GM12878 (cell line): ENCODE measurements around the gene ITGA7. TPM values are rescaled to one million over a fixed set of nuclear protein-coding genes. Genes with fewer than 3 reads are reported as not detected.

ENCODE experiments used
- ATAC-seq: fragments of 200-7000 bp; cut with Tn5 transposase; 3 replicates; pipeline ENCODE4 v1.9.1; 2020; ENCODE audit warnings: mild to moderate bottlenecking, moderate library complexity
- BruUV-seq: library from RNA; stranded (reverse); fragments of 400-500 nt; replicated peaks from 2 replicates; lab custom pipeline; 2021; lab: Mats Ljungman, UMichigan
- CTCF ChIA-PET: fragments of 300-600 bp; sonication (Branson Sonifier 250); formaldehyde crosslinking; extraction: SDS; loops from one replicate; lab custom pipeline; 2021; ENCODE audit warnings: inconsistent platforms; lab: Yijun Ruan, JAX
- POLR2A ChIA-PET: fragments of 350-600 bp; formaldehyde crosslinking; extraction: SDS; loops from one replicate; lab custom pipeline; 2021; ENCODE audit warnings: inconsistent platforms; lab: Charles Lee
- RAD21 ChIA-PET: fragments of 300-600 bp; sonication (Branson Sonifier 250); formaldehyde crosslinking; loops from one replicate; lab custom pipeline; 2023; ENCODE audit warnings: antibody characterized with exemption; ENCODE audit not compliant: unreplicated experiment; lab: Charles Lee
- SMC1A ChIA-PET: fragments of 300-600 bp; sonication (Branson Sonifier 250); formaldehyde crosslinking; loops from one replicate; lab custom pipeline; 2023; ENCODE audit not compliant: unreplicated experiment, uncharacterized antibody; lab: Charles Lee
- DNase-seq: peaks from one replicate; pipeline ENCODE4 v3.0.0-alpha.2; 2011; ENCODE audit warnings: low read depth, low spot score
- FAIRE-seq: peaks from 3 replicates; lab custom pipeline; 2011; peaks lifted over from hg19 to GRCh38; lab: Jason Lieb, UNC
- H2AFZ ChIP-seq: 2 replicates; pipeline ENCODE4 v1.6.0; 2011; ENCODE audit warnings: low read depth, low read length, control low read depth; ENCODE audit not compliant: control insufficient read depth
- H3K27ac ChIP-seq: 2 replicates; pipeline ENCODE4 v1.5.1; 2011; ENCODE audit warnings: control low read depth; ENCODE audit not compliant: control insufficient read depth, insufficient read depth
- H3K27me3 ChIP-seq, 2 experiments: replicated peaks in 1 of 2; 2 replicates each; pipeline versions ENCODE4 v1.6.0 to v1.6.1; 2011; ENCODE audit warnings: low read length in 1 of 2; ENCODE audit not compliant: control insufficient read depth in 2 of 2, insufficient read depth in 2 of 2
- H3K36me3 ChIP-seq, 2 experiments: 2 replicates each; pipeline ENCODE4 v1.5.1; 2011; ENCODE audit warnings: low read length in 1 of 2; ENCODE audit not compliant: control insufficient read depth in 2 of 2, insufficient read depth in 2 of 2
- H3K4me1 ChIP-seq: 2 replicates; pipeline ENCODE4 v1.6.1; 2011; ENCODE audit warnings: mild to moderate bottlenecking, low read length, moderate library complexity, mixed read lengths; ENCODE audit not compliant: control insufficient read depth, insufficient read depth
- H3K4me2 ChIP-seq: 2 replicates; pipeline ENCODE4 v1.6.0; 2011; ENCODE audit warnings: control low read depth; ENCODE audit not compliant: control insufficient read depth, insufficient read depth
- H3K4me3 ChIP-seq: fragments of 200-600 bp; sonication (generic); 2 replicates; pipeline ENCODE4 v1.5.1; 2016
- H3K79me2 ChIP-seq: 2 replicates; pipeline ENCODE4 v1.6.0; 2011; ENCODE audit warnings: low read length; ENCODE audit not compliant: control insufficient read depth, insufficient read depth
- H3K9ac ChIP-seq: 2 replicates; pipeline ENCODE4 v1.8.0; 2011; ENCODE audit warnings: low read length, control low read depth, mixed read lengths; ENCODE audit not compliant: control insufficient read depth, insufficient read depth
- H3K9me3 ChIP-seq: replicated peaks from 3 replicates; pipeline ENCODE4 v1.5.1; 2011; ENCODE audit warnings: mild to moderate bottlenecking, low read length; ENCODE audit not compliant: control insufficient read depth, insufficient read depth
- H4K20me1 ChIP-seq: 2 replicates; pipeline ENCODE4 v1.6.0; 2011; ENCODE audit not compliant: control insufficient read depth, insufficient read depth
- ATF7 ChIP-seq: fragments of 450-650 bp; IDR thresholded peaks from 2 replicates; pipeline ENCODE4 v1.6.1; 2016; ENCODE audit warnings: low read depth, mild to moderate bottlenecking
- ETV6 ChIP-seq, 2 experiments: fragments of 450-650 bp in 1 of 2; IDR thresholded peaks in 1 of 2; conservative IDR thresholded peaks in 1 of 2; 2 replicates each; pipeline ENCODE4 v1.6.1; 2014; ENCODE audit warnings: antibody characterized with exemption in 1 of 2, borderline replicate concordance in 1 of 2, low read depth in 1 of 2, mild to moderate bottlenecking in 1 of 2, moderate library complexity in 1 of 2
- EZH2 ChIP-seq: IDR thresholded peaks from 2 replicates; pipeline ENCODE4 v1.6.1; 2012; ENCODE audit warnings: low read depth, mild to moderate bottlenecking, control low read depth, inconsistent platforms, low read length, borderline replicate concordance; ENCODE audit not compliant: control insufficient read depth
- FOXK2 ChIP-seq: fragments of 450-650 bp; IDR thresholded peaks from 2 replicates; pipeline ENCODE4 v1.6.1; 2017; ENCODE audit warnings: mild to moderate bottlenecking, moderate library complexity
- PML ChIP-seq: IDR thresholded peaks from 2 replicates; pipeline ENCODE4 v1.6.1; 2012; ENCODE audit warnings: low read length, inconsistent platforms
- YY1 ChIP-seq: IDR thresholded peaks from 2 replicates; pipeline ENCODE4 v1.6.1; 2011; ENCODE audit warnings: low read depth, mild to moderate bottlenecking, low read length
- ZNF24 ChIP-seq: fragments of 450-650 bp; IDR thresholded peaks from 2 replicates; pipeline ENCODE4 v1.6.1; 2017; ENCODE audit warnings: antibody characterized with exemption, mild to moderate bottlenecking
- ZNF622 ChIP-seq: fragments of 450-650 bp; IDR thresholded peaks from 2 replicates; pipeline ENCODE4 v1.6.1; 2017; ENCODE audit warnings: mild to moderate bottlenecking, inconsistent platforms
- WGBS: methylation state at CpG from one replicate; pipeline ENCODE4 v1.1.6; 2016; ENCODE audit warnings: low lambda C conversion rate; ENCODE audit not compliant: insufficient replicate concordance, insufficient coverage; ENCODE audit errors: missing lambda C conversion rate; 5-methylcytosine and 5-hydroxymethylcytosine counted together
- in situ Hi-C: fragments of 300-500 bp; cut with MboI; formaldehyde crosslinking; loops from 9 replicates; pipeline ENCODE4 v1.14.3; 2018; ENCODE audit warnings: mixed read lengths
- intact Hi-C: fragments of 100-400 bp; cut with micrococcal nuclease; formaldehyde crosslinking; loops from one replicate; pipeline ENCODE4 v1.14.2; 2022; ENCODE audit not compliant: unreplicated experiment
- polyA plus RNA-seq, 11 experiments: library from polyadenylated mRNA; depleted of rRNA in 4 of 11; unstranded in 6 of 11; stranded (reverse) in 5 of 11; fragments of >200 nt; fragmentation: Nextera tagmentation in 4 of 11; fragmentation: Illumina TruSeq in 1 of 11; extraction: Ambion mirVana in 4 of 11; extraction: Trizol in 1 of 11; gene quantifications; 1 replicate in 1 of 11; 2 replicates in 10 of 11; pipeline versions ENCODE4 v1.2.1 to v1.2.3, GENCODE V29; 2011 to 2016; ENCODE audit warnings: inconsistent platforms in 2 of 11, missing spikeins in 2 of 11, low read depth in 1 of 11
- total RNA-seq, 4 experiments: library from RNA; depleted of rRNA in 3 of 4; stranded (reverse); fragments of >200 nt in 3 of 4; fragmentation: Illumina TruSeq in 1 of 4; extraction: Trizol in 1 of 4; gene quantifications; 2 replicates each; pipeline versions ENCODE4 v1.2.1 to v1.2.3, GENCODE V29; 2013 to 2021
- TF ChIP-seq, protein P1 (sequence below): IDR thresholded peaks from 2 replicates; pipeline ENCODE4 v1.6.1; 2012; ENCODE audit warnings: mild to moderate bottlenecking, low read depth, low read length
- TF ChIP-seq, protein P2 (sequence below): fragments of 450-650 bp; formaldehyde crosslinking; IDR thresholded peaks from 2 replicates; pipeline ENCODE4 v1.5.0; 2022; ENCODE audit warnings: mild to moderate bottlenecking, missing genetic modification characterization

The ITGA7 gene
- total and polyA plus RNA-seq, 10 of the 15 experiments (the other 5 are each of a cell fraction or from before 2014, with no cell fraction given): 0.18 to 5.1 (median 1.5) TPM

DNA sequence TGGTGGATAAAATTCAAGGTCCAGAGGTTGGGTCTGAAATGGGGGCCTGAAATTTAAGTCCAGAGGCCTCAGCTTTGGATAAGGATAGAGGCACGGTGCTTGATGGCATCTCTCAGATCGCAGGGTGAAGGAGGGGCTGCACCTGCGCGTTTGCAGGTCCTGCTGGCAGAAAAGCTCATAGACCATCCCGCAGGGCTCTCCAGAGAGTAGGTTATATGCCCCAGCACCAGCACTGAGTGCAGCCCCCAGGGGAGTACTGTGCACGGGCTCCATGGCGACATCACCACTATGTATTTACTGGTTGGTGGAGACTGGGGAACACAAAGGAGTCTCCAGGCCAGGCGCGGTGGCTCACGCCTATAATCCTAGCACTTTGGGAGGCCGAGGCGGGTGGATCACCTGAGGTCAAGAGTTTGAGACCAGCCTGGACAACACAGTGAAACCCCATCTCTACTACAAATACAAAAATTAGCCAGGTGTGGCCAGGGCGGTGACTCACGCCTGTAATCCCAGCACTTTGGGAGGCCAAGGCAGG, 25.4 kb upstream of the ITGA7 start:
- Histone ChIP-seq H3K4me3 (no peak overlapping the region), H3K36me3 (no peaks in the 10 kb centered on the region), H3K79me2 (peaks cover 4% of the 10 kb centered on the region), H3K4me1 (peaks cover 12% of the 10 kb centered on the region), H2AFZ (no peak overlapping the region), H3K27me3 (no peaks in the 10 kb centered on the region), H3K9me3 (no peaks in the 10 kb centered on the region), H3K27ac (no peak overlapping the region), H3K4me2 (no peak overlapping the region), H4K20me1 (no peaks in the 10 kb centered on the region), H3K9ac (no peak overlapping the region)
- CTCF ChIA-PET: interaction anchor here (7.1 kb wide), 1 partner anchor 13 kb away, joined by 205 read pairs; the partner anchor contains the start of genes BLOC1S1 and RDH5
- FAIRE-seq (no peak), DNase-seq (no peak), ATAC-seq (no peak)
- intact Hi-C loops: loop anchor here (10.0 kb wide), 1 partner anchor 452 kb away; the partner anchor contains the start of gene SMARCC2
- no TSS peak for BruUV-seq
- SMC1A ChIA-PET: interaction anchor here (1.7 kb wide), 1 partner anchor 12 kb away, joined by 3 read pairs; no protein-coding TSS in a partner anchor
- POLR2A ChIA-PET: no interaction called here
- RAD21 ChIA-PET: interaction anchor here (7.7 kb wide), 1 partner anchor 13 kb away, joined by 113 read pairs; the partner anchor contains the start of genes BLOC1S1 and RDH5
- in situ Hi-C loops: no loop called here
- TF ChIP-seq ZNF622 (no peak), ETV6 (conservative IDR thresholded peaks at IDR 0.05 in 1 of 2, IDR thresholded peaks at IDR 0.05 in 1 of 2; ENCODE audit: borderline replicate concordance in 1 of 2, low read depth in 1 of 2) (no peak)
- 83% methylated on average over 14 of the region's 14 CpGs for WGBS

DNA sequence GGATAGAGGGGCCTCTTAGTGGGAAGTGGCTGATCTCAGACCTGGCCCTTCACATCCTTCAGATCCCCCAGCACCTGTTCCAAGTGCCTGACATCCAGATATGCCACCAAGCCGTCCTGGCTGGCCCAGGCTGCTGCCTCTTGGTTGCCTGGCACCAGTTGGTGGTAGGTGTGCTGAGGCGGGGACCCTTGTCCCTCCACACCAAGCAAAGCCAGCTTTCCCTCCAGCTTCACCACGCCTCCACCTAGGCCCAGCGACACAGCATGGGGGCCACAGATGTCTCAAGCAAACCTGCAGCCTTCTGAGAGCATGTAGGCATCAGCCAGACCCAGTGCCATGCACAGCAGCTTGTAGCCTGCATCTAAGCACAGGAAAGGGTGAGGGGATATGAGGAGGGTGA, 24.6 kb upstream of the ITGA7 start:
- Histone ChIP-seq H2AFZ (no peak overlapping the region), H3K9me3 (no peaks in the 10 kb centered on the region), H3K27me3 (no peaks in the 10 kb centered on the region), H3K4me2 (no peak overlapping the region), H3K79me2 (peaks cover 11% of the 10 kb centered on the region), H3K27ac (no peak overlapping the region), H3K9ac (no peak overlapping the region), H3K4me3 (no peak overlapping the region), H4K20me1 (no peaks in the 10 kb centered on the region), H3K4me1 (peaks cover 5% of the 10 kb centered on the region), H3K36me3 (no peaks in the 10 kb centered on the region)
- DNase-seq: no peak
- intact Hi-C loops: loop anchor here (10.0 kb wide), 1 partner anchor 453 kb away; the partner anchor contains the start of gene SMARCC2
- SMC1A ChIA-PET: interaction anchor here (0.9 kb wide), 1 partner anchor 17 kb away, joined by 4 read pairs; the partner anchor contains the start of gene BLOC1S1
- no peak for FAIRE-seq
- WGBS: 36% methylated on average over 4 of the region's 4 CpGs
- ATAC-seq: no peak
- no TSS peak for BruUV-seq
- RAD21 ChIA-PET: no interaction called here
- in situ Hi-C loops: no loop called here
- CTCF ChIA-PET: no interaction called here
- POLR2A ChIA-PET: no interaction called here
- TF ChIP-seq FOXK2: no peak
- no peak for TF ChIP-seq EZH2
- no peak for TF ChIP-seq ATF7
- TF ChIP-seq, protein P1, sequence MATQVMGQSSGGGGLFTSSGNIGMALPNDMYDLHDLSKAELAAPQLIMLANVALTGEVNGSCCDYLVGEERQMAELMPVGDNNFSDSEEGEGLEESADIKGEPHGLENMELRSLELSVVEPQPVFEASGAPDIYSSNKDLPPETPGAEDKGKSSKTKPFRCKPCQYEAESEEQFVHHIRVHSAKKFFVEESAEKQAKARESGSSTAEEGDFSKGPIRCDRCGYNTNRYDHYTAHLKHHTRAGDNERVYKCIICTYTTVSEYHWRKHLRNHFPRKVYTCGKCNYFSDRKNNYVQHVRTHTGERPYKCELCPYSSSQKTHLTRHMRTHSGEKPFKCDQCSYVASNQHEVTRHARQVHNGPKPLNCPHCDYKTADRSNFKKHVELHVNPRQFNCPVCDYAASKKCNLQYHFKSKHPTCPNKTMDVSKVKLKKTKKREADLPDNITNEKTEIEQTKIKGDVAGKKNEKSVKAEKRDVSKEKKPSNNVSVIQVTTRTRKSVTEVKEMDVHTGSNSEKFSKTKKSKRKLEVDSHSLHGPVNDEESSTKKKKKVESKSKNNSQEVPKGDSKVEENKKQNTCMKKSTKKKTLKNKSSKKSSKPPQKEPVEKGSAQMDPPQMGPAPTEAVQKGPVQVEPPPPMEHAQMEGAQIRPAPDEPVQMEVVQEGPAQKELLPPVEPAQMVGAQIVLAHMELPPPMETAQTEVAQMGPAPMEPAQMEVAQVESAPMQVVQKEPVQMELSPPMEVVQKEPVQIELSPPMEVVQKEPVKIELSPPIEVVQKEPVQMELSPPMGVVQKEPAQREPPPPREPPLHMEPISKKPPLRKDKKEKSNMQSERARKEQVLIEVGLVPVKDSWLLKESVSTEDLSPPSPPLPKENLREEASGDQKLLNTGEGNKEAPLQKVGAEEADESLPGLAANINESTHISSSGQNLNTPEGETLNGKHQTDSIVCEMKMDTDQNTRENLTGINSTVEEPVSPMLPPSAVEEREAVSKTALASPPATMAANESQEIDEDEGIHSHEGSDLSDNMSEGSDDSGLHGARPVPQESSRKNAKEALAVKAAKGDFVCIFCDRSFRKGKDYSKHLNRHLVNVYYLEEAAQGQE: no peak
- TF ChIP-seq ZNF24: no peak
- TF ChIP-seq YY1: no peak
- TF ChIP-seq PML: no peak
- TF ChIP-seq, protein P2, sequence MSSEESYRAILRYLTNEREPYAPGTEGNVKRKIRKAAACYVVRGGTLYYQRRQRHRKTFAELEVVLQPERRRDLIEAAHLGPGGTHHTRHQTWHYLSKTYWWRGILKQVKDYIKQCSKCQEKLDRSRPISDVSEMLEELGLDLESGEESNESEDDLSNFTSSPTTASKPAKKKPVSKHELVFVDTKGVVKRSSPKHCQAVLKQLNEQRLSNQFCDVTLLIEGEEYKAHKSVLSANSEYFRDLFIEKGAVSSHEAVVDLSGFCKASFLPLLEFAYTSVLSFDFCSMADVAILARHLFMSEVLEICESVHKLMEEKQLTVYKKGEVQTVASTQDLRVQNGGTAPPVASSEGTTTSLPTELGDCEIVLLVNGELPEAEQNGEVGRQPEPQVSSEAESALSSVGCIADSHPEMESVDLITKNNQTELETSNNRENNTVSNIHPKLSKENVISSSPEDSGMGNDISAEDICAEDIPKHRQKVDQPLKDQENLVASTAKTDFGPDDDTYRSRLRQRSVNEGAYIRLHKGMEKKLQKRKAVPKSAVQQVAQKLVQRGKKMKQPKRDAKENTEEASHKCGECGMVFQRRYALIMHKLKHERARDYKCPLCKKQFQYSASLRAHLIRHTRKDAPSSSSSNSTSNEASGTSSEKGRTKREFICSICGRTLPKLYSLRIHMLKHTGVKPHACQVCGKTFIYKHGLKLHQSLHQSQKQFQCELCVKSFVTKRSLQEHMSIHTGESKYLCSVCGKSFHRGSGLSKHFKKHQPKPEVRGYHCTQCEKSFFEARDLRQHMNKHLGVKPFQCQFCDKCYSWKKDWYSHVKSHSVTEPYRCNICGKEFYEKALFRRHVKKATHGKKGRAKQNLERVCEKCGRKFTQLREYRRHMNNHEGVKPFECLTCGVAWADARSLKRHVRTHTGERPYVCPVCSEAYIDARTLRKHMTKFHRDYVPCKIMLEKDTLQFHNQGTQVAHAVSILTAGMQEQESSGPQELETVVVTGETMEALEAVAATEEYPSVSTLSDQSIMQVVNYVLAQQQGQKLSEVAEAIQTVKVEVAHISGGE: no peak
